ENCODE data around the gene DCAF6.
"Not testable (repeated sequence)": the region's sequence is repeated elsewhere in the genome, so short reads cannot be mapped to it uniquely, and the experiment has no call there.

DCAF6 gene

GRCh38 chr1:168035345-168035744, 98.9 kb downstream of the DCAF6 start:
- no peak for DNase-seq

GRCh38 chr1:168042362-168042761, 105.9 kb downstream of the DCAF6 start:
- no peak for DNase-seq

- no peak for DNase-seq
Observed at GRCh38 chr1:168045311-168045710, 108.8 kb downstream of the DCAF6 start.

GRCh38 chr1:168050307-168050706, 113.8 kb downstream of the DCAF6 start:
- no peak for DNase-seq

- DNase-seq, result no peak
Observed at GRCh38 chr1:168050880-168051279, 114.4 kb downstream of the DCAF6 start.

- DNase-seq, result no peak
Observed at GRCh38 chr1:168053681-168054080, 117.2 kb downstream of the DCAF6 start.

- DNase-seq, result no peak
Observed at GRCh38 chr1:168054117-168054516, 117.6 kb downstream of the DCAF6 start.

GRCh38 chr1:168056152-168056551, 119.7 kb downstream of the DCAF6 start:
- not testable (repeated sequence) for DNase-seq

- DNase-seq, result no peak
Observed at GRCh38 chr1:168057355-168057754, 120.9 kb downstream of the DCAF6 start.

- no peak for DNase-seq
Observed at GRCh38 chr1:168057921-168058320, 121.4 kb downstream of the DCAF6 start.

GRCh38 chr1:168064216-168064615, 127.7 kb downstream of the DCAF6 start:
- no peak for DNase-seq

- no peak for DNase-seq
Observed at GRCh38 chr1:168065506-168065905, 129.0 kb downstream of the DCAF6 start.

GRCh38 chr1:168069384-168069783, 132.9 kb downstream of the DCAF6 start:
- DNase-seq, result no peak

GRCh38 chr1:168079761-168080160, 143.3 kb downstream of the DCAF6 start:
- DNase-seq, result no peak

GRCh38 chr1:168081373-168082007, 145.0 kb downstream of the DCAF6 start:
- DNase-seq, result no peak

GRCh38 chr1:168082008-168082876, 145.8 kb downstream of the DCAF6 start:
- peak; percentile 40 for DNase-seq

GRCh38 chr1:168083456-168084325, 147.2 kb downstream of the DCAF6 start:
- DNase-seq, result no peak

- DNase-seq, result no peak
Observed at GRCh38 chr1:168084396-168085231, 148.1 kb downstream of the DCAF6 start.

GRCh38 chr1:168085401-168085872, 149.0 kb downstream of the DCAF6 start:
- no peak for DNase-seq

GRCh38 chr1:168086438-168086837, 150.0 kb downstream of the DCAF6 start:
- DNase-seq, result no peak

- no peak for DNase-seq
Observed at GRCh38 chr1:168087696-168088095, 151.2 kb downstream of the DCAF6 start.
